Right forelimb (tissue), 1 donor: Measurements from ENCODE around the gene CCDC171.
"Not testable (repeated sequence)": the region's sequence is repeated elsewhere in the genome, so short reads cannot be mapped to it uniquely, and the experiment has no call there.

Source experiments
- DNase-seq: peaks from one replicate; pipeline ENCODE4 v3.0.0-alpha.2; 2018

Gene CCDC171

DNA sequence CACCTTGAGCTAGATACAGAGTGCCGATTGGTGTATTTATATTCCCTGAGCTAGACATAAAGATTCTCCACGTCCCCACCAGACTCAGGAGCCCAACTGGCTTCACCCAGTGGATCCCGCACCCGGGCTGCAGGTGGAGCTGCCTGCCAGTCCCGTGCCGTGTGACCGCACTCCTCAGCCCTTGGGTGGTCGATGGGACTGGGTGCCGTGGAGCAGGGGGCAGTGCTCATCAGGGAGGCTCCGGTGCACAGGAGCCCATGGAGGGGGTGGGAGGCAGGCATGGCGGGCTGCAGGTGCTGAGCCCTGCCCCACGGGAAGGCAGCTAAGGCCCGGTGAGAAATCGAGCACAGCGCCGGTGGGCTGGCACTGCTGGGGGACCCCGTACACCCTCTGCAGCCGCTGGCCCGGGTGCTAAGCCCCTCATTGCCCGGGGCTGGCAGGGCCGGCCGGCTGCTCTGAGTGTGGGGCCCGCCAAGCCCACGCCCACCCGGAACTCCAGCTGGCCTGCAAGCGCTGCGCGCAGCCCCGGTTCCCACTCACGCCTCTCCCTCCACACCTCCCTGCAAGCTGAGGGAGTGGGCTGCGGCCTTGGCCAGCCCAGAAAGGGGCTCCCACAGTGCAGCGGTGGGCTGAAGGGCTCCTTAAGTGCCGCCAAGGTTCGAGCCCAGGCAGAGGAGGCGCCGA is 147.2 kb downstream of the CCDC171 start:
- not testable (repeated sequence) for DNase-seq

DNA sequence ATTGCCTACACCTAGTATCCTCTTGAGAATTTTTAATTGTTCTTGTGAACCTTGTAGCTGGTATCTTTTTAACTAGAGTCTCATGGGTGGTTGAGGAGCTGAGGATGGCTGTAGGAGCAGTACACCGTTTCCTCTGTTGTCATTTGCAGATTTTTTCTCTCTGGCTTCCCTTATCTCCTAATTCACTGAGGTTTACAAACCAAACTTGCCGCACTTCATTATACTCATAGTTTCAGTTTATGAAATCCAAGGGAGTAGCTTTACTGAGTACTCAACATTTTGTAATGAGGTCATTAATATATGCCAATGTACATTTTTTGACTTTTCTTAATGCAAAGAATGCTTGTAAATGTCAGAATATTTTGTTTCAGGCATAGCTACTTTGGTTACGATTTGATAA is 154.2 kb downstream of the CCDC171 start:
- no peak for DNase-seq

DNA sequence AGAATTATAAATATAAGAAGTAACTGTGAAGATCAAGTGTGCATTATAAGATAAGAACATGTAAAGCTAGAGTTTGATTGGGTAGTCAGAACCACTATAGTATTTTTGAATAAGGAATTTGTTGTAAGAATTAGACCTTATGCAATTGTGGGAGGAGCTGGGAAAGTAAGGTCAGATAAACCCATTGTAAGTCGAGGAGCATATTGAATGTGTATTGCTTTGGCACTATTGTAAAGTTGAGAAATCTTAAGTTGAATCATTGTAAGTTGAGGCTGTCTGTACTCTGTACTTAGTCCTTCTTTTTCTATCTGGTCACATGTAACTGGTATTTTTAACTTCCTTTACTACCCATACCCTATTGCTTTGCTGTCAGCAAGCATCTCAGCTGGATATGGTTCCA is 158.7 kb downstream of the CCDC171 start:
- DNase-seq, result no peak

DNA sequence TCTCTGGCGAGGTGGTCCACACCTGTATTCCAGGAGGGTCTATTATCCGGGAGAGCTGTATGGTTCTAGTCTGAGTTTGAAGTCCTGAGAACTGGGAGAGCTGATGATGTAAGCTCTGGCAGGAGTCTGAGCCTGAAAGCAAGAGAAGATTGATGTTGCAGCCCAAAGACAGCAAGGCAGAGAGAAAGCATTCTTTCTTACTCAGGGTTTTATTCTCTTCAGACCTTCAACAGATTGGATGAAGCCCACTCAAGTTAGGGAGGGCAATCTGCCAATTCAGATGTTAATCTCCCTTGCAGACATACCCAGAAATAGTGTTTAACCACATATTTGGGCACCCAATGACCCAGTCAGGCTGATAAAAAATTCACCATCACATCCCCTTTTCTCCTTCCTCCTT is 159.1 kb downstream of the CCDC171 start:
- DNase-seq, result no peak

DNA sequence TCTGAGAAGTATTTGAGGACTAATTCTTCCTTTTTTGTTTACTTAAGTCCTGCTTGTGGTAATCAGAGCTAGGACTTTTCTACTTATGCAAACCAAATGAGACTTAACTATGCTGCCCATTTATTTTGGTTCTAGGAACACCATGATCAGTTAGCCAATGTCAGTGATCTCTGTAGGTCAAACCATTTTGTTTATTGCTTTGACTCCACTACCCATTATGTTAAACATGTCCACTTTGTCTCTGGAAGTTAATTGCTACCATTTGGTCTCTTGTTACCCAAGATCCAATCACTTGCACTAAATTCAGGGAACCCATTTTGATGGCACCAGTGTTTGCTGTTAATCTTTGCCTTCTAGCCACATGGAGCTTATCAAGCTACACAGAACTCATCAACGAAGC is 161.9 kb downstream of the CCDC171 start:
- DNase-seq, result no peak

DNA sequence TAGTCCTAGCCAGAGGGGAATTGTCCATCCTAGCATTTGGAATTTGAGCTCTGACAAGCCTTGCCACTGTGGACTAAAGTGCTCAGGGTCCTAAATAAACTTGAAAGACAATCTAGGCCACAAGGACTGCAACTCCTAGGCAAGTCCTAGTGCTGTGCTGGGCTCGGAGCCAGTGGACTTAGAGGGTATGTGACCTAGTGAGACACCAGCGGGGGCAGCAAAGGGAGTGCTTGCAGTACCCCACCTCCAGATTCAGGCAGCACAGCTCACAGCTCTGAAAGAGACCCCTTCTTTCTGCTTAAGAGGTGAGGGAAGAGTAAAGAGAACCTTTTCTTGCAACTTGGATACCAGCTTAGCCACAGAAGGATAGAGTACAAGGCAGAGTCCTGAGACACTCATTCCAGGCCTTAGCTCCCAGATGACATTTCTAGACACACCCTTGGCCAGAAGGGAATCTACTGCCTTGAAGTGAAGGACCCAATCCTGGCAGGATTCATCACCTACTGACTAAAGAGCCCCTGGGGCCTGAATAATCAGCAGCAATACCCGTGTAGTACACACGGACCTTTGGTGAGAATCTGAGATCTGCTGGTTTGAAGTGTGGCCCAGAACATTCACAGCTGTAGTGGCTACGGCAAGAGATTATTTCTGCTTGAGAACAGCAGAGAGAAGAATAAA is 164.6 kb downstream of the CCDC171 start:
- DNase-seq, result no peak

DNA sequence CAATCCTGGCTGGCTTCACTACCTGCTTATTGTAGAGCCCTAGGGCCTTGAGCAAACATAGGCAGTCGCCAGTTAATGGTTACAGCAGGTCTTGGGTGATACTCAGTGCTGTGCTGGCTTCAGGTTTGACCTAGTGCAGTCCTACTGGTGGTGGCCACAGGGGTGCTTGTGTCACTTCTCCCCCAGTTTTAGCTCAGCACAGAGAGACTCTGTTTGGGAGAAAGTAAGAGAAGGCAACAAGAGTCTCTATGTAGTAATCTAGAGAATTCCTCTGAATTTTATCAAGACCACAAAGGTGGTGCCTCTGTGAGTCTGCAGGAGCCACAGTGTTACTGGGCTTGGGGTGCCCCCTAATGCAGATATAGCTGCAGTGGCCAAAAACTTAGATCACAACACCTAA is 165.6 kb downstream of the CCDC171 start:
- no peak for DNase-seq

DNA sequence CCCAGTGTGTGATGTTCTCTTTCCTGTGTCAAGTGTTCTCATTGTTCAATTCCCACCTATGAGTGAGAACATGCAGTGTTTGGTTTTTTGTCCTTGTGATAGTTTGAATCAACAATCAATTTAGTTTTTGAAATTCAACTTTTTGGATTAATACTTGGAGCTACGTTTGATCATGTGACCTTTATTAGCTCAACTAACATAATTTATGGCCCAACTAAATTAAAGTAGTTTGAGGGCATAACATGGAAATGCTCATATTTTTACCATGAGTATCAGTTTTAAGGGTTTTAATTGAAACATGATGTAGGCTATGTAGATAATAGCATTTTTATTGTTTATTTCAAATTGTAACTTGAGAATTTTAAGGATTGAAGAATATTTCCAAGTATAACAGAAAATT is 168.0 kb downstream of the CCDC171 start:
- DNase-seq, result no peak

DNA sequence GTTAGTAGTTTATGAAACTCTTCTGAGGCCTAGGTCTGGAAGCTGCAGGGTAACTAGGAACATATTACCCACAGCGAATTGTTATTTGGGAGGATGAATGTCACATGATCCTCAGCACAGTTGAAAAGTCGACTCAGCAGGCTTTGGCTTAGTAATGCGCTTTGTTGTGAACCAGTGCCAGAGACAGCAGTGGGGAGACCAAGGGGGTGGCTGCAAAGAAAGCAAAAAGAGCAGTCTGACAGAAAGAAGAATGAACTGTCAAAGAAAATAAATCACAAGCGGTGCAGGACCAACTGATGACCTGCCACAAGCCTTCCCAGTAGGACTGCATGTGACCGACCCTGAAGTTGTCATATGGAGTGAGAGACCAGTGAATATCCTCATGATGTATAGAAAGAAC is 170.0 kb downstream of the CCDC171 start:
- DNase-seq, result no peak

DNA sequence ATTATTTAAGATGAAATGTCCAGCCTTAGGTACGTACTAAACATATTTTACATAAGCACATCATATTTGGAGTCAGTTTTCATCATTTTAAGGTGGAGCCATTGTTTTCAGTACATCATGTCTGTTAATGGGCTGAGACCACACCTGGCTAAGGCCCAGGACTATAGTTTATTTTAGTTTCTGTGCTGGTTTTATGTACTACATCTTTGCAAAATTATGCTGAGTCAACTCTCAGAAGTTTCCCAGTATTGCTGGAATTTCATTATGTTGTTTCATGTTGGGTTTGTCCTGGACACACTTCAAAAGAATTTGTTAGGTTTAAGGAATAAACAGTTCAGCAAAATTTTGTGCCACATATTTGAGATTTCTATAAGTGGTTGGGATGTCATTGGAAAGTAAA is 171.2 kb downstream of the CCDC171 start:
- no peak for DNase-seq

DNA sequence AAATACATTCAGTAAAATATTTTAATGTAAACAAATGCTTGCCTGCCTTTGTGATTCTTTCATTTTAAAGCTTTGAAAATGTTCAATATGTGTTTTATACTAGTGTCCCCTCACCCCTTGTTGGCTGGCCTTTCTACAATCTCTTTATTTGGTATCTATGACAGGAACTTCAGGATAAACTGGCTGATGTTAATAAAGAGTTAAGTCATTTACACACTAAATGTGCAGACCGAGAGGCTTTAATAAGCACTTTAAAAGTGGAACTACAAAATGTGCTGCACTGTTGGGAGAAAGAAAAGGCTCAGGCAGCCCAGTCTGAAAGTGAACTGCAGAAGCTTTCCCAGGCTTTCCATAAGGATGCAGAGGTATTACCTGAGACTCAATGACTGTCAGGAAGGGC is 171.8 kb downstream of the CCDC171 start:
- DNase-seq, result no peak

DNA sequence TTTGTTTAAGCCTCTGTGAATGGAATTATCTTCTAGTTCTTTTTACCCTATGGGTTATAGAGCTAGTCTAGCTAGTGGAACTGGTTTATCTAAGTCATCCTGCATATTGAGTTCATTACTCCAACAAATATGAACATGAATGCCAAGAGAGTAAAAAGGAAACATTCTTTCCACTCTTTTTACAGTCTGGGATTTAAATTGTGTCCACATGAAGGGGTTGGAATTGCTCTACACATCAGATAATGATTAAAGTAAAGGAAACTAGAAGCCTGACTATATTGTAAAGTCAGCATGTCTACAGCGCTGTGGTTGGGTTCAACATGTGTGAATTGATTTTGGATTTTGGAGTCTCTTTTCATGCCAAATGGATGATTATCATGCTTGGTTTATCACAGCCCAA is 173.1 kb downstream of the CCDC171 start:
- no peak for DNase-seq

DNA sequence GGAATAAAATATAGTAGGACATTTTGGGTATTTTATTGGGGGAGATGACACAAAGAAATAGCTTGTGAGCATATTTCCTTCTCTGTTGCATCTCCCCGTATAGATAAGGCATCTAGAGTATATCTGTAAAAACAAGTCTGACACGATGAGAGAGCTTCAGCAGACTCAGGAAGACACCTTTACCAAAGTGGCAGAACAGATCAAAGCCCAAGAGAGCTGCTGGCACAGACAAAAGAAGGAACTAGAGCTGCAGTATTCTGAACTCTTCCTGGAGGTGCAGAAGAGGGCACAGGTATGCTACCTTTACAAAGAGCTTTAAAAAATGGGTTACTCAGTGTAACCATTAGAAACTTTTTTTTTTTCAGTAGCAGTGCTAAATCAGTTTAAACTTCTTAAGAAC is 176.7 kb downstream of the CCDC171 start:
- no peak for DNase-seq

DNA sequence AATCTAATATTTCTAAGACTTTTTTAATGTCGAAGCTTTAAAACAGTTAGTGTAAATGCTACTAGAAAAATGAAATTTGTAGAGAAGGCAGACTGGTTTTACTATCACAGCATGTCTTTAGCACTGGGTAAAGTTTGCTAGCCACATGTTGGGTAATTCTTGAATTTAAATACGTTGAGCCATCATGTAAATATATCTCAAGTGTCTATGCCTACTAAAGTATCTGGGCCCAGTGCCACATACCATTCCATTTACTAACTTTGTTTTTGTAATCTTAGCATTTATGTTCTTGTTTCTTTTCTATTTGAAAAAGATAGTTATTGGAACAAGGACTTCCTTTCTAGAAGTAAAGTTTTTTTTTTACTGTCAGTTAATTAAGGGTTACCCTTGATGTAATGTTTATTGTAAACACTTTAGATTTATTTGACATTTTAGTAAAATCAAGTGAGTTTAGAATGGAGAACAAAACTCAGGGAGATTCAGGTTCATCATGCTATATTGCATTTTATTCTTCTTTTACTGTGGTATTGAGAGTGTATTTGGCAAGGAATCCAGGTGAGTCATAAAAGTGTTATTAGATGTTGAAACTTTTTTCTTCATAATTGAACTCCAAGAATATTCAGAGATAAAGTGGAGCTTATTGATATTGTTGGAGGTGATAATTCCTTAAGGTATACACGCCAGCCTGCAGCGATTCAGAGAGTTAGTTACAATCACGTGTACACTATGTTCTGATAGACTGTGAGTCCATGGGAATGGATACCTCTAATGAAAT is 182.4 kb downstream of the CCDC171 start:
- no peak for DNase-seq

DNA sequence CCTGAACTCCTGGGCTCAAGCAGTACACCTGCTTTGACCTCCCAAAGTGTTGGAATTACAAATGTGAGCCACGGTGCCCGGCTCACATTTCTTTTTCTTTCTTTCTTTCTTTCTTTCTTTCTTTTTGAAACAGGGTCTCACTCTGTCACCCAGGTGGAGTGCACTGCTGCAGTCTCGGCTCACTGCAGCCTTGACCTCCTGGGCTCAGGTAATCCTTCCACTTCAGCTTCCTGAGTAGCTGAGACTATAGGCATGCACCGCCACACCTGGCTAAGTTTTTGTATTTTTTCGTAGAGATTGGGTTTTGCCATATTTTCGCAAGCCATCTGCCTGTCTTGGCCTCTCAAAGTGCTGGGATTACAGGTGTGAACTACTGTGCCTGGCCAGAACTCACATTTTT is 183.7 kb downstream of the CCDC171 start:
- no peak for DNase-seq

DNA sequence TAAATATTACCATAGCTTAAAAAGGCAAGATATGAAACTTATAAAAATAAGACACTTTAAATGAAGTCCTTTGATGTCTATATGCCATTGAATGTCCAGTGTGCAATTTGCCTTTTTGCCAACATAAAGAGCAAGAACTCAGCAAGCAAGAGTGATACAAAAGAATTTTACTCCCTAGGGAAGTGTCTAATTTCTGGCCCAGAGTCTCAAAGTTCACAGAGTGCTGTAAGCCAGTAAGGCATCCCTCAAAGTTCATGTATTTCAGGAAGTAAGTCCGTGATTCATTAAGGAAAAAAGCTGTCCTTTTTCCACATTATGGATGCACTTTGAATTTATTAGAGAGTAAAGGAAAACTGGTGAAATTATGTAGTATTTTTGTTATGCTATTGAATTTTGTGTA is 185.2 kb downstream of the CCDC171 start:
- DNase-seq, result no peak

DNA sequence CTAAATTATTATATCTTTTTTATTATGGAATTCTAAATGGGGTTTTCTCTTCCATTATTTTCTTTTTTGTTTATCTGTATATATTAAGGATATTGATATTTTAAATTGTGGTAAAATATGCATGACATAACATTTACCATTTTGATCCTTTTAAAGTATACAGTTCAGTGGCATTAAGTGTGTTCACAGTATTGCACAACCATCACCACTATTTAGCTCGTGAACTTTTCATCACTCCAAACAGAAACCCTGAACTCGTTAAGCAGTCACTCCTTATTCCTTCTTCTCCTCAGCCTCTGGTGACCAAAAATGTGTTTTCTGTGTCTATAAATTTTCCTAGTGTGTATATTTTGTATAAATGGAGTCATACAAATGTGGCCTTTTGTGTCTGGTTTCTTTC is 188.2 kb downstream of the CCDC171 start:
- DNase-seq, result no peak

DNA sequence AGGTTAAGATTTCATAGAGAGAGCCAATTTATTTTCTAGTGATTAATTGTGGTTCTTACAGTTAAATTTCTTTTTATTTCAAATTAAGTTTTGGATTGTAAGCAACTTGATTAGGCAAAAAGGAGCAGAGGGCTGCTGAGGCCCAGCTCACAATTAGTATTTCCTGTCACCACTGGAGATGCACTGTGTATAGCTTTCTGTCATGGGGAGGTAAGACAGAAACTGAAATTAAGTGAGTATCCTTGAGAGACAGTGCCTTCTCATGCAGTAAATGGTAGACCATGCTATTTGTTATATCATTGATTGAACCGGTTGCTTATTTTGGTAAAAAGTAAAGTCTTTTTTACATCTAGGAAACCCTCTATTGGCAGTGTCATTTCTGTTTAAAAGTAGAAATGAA is 190.7 kb downstream of the CCDC171 start:
- no peak for DNase-seq

DNA sequence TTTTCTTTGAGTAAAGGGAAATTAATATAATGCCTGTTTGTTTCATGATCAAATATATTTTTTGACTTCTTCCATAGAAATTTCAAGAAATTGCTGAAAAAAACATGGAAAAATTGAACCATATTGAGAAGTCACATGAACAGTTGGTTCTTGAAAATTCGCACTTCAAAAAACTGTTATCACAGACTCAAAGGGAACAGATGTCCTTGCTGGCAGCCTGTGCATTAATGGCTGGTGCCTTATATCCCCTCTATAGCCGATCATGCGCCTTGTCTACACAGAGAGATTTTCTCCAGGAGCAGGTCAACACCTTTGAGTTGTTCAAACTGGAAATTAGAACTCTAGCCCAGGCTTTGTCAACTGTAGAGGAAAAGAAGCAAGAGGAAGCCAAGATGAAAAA is 191.4 kb downstream of the CCDC171 start:
- DNase-seq, result no peak

DNA sequence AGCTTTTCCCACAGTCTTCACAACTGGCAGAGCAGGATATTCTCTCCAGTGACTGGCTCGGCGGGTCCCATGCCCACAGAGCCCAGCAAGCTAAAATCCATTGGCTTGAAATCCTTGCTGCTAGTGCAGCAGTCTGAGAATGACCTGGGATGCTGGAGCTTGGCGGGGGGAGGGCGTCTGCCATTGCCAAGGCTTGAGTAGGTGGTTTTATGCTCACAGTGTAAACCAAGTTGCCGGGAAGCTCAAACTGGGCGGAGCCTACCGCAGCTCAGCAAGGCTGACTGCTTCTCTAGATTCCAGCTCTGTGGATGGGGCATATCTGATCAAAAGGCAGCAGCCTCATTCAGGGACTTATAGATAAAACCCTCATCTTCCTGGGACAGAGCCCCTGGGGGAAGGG is 194.1 kb downstream of the CCDC171 start:
- no peak for DNase-seq

DNA sequence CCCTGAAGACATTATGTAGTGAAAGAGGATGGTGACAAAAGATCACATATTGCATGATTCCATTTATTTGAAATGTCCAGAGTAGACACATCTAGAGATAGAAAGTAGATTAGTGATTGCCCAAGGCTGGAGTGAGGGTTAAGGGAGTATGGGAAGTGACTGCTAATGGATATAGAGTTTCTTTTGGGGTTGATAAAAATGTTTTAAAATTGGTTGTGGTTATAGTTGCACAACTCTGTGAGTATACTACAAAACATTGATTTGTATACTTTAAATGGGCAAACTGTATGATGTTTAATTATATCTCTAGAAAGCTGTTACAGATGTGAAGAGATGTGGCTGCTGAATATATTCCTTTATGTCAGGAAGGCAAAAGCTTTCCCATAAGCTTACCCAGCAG is 202.8 kb downstream of the CCDC171 start:
- DNase-seq, result no peak

DNA sequence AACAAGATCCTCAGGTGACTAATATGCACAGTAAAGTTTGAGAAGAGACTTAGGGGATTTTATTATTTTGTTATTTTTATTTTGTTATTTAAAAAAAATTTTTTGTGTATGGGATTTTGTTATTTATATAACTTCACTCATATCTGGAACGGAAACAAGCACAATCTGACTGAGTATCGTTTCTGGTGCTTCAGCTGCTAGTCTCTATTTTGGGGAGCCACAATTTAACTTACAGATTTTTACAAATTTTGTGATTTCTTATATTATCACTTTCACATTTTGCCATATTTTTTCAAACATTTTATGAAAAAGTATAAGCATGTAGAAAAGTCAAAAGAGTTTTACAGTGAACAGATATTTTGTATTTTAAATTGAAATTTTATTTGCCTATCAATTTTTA is 208.7 kb downstream of the CCDC171 start:
- no peak for DNase-seq

DNA sequence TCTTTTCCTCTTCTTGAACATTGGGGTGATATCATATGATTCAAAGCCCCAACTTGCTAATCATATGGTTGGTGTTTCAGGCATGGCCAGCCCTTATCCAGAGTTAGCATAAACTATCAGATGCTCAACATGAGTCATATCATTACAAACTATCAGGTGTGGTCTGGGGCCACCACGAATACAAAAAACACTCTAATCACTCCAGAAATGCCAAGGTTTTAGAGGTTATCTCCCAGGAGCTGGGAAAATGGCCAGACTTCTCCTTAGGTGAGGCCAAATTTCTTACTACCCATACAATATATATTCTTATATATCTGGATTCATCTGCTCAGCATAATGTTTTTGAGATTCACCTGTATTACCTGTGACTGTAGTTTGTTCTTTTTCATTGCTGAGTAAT is 210.5 kb downstream of the CCDC171 start:
- no peak for DNase-seq

DNA sequence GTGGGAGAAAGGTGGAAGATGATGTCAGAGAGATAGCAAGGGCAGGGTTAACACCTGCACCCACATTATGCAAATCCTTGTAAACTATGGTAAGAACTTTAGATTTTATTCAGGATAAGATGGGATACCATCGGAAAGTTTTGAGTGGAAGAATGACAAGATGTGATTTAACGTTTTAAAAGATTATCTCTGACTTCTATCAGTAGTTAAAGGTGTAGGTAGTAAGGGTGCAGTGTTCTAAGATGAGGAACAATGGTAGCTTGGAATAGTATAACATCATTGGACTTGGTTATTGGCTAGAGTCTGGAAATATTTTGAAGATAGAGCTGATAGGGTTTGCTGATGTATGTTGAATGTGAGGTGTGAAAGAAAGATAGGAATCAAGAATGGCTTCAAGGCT is 211.3 kb downstream of the CCDC171 start:
- DNase-seq, result no peak
